HL-60 (cell line): ENCODE measurements around the gene USP14.

Experiments used
- GABPA ChIP-seq: IDR thresholded peaks from 2 replicates; pipeline ENCODE4 v1.6.1; 2012; ENCODE audit warnings: low read depth
- POLR2AphosphoS5 ChIP-seq: IDR thresholded peaks from 2 replicates; pipeline ENCODE4 v1.6.1; 2012; ENCODE audit warnings: low read depth
- SPI1 ChIP-seq: IDR thresholded peaks from 2 replicates; pipeline ENCODE4 v1.6.1; 2012; ENCODE audit warnings: low read depth, mild to moderate bottlenecking, borderline replicate concordance
- TF ChIP-seq, protein P1 (sequence below): IDR thresholded peaks from one replicate; pipeline ENCODE4 v1.5.1; 2011; ENCODE audit warnings: low read length, control low read depth, inconsistent platforms; ENCODE audit not compliant: insufficient read depth
- TF ChIP-seq, protein P2 (sequence below): IDR thresholded peaks from 2 replicates; pipeline ENCODE4 v1.6.1; 2012; ENCODE audit warnings: low read depth; ENCODE audit not compliant: insufficient replicate concordance

DNA sequence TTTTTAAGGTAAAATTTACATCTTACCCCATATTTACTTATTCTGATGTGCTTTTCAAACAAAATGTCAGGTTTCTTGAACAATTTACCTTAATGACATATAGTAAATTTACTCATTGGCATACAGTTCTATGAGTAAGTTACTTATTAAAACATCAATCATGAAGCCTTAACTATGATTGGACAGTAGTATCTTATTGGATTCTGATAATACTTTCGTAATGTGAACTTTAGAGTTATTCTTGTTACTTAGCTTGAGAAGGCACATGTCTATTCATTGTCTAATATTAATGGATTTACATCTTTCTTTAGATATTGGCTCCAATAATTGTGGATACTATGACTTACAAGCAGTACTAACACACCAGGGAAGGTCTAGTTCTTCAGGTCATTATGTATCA, 51.7 kb downstream of the USP14 start:
- TF ChIP-seq SPI1 (no peak), POLR2AphosphoS5 (no peak), GABPA (no peak)
- TF ChIP-seq, protein P1, sequence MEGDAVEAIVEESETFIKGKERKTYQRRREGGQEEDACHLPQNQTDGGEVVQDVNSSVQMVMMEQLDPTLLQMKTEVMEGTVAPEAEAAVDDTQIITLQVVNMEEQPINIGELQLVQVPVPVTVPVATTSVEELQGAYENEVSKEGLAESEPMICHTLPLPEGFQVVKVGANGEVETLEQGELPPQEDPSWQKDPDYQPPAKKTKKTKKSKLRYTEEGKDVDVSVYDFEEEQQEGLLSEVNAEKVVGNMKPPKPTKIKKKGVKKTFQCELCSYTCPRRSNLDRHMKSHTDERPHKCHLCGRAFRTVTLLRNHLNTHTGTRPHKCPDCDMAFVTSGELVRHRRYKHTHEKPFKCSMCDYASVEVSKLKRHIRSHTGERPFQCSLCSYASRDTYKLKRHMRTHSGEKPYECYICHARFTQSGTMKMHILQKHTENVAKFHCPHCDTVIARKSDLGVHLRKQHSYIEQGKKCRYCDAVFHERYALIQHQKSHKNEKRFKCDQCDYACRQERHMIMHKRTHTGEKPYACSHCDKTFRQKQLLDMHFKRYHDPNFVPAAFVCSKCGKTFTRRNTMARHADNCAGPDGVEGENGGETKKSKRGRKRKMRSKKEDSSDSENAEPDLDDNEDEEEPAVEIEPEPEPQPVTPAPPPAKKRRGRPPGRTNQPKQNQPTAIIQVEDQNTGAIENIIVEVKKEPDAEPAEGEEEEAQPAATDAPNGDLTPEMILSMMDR: no peak
- TF ChIP-seq, protein P2, sequence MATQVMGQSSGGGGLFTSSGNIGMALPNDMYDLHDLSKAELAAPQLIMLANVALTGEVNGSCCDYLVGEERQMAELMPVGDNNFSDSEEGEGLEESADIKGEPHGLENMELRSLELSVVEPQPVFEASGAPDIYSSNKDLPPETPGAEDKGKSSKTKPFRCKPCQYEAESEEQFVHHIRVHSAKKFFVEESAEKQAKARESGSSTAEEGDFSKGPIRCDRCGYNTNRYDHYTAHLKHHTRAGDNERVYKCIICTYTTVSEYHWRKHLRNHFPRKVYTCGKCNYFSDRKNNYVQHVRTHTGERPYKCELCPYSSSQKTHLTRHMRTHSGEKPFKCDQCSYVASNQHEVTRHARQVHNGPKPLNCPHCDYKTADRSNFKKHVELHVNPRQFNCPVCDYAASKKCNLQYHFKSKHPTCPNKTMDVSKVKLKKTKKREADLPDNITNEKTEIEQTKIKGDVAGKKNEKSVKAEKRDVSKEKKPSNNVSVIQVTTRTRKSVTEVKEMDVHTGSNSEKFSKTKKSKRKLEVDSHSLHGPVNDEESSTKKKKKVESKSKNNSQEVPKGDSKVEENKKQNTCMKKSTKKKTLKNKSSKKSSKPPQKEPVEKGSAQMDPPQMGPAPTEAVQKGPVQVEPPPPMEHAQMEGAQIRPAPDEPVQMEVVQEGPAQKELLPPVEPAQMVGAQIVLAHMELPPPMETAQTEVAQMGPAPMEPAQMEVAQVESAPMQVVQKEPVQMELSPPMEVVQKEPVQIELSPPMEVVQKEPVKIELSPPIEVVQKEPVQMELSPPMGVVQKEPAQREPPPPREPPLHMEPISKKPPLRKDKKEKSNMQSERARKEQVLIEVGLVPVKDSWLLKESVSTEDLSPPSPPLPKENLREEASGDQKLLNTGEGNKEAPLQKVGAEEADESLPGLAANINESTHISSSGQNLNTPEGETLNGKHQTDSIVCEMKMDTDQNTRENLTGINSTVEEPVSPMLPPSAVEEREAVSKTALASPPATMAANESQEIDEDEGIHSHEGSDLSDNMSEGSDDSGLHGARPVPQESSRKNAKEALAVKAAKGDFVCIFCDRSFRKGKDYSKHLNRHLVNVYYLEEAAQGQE: no peak
